ENCODE results near the gene ZNF407. TPM values are rescaled to one million over a fixed set of nuclear protein-coding genes. Genes with fewer than 3 reads are reported as not detected.

Gene ZNF407
- total RNA-seq, 1 donor from 2014 or later, result 14.2 TPM

GRCh38 chr18:74936343-74936742, 338.7 kb downstream of the ZNF407 start:
- TF ChIP-seq CTCF (IDR thresholded peaks at IDR 0.05), result no peak
- H3K9me3 Mint-ChIP-seq (ENCODE audit: unreplicated experiment), result peaks cover 4% of the 10 kb centered on the region
- no peaks in the 10 kb centered on the region for H3K4me1 Mint-ChIP-seq (ENCODE audit: unreplicated experiment)
- H3K27me3 Mint-ChIP-seq (ENCODE audit: unreplicated experiment), result no peaks in the 10 kb centered on the region
- no peak overlapping the region for H3K4me3 Mint-ChIP-seq (ENCODE audit: unreplicated experiment)
- no peak for DNase-seq (ENCODE audit: extremely low spot score, unreplicated experiment)
- H3K27ac Mint-ChIP-seq (ENCODE audit: unreplicated experiment), result no peak overlapping the region
- H3K36me3 Mint-ChIP-seq (ENCODE audit: unreplicated experiment), result no peaks in the 10 kb centered on the region

GRCh38 chr18:74937291-74937690, 339.6 kb downstream of the ZNF407 start:
- H3K4me3 Mint-ChIP-seq (ENCODE audit: unreplicated experiment), result no peak overlapping the region
- H3K36me3 Mint-ChIP-seq (ENCODE audit: unreplicated experiment), result no peaks in the 10 kb centered on the region
- no peak for DNase-seq (ENCODE audit: extremely low spot score, unreplicated experiment)
- peaks cover 4% of the 10 kb centered on the region for H3K9me3 Mint-ChIP-seq (ENCODE audit: unreplicated experiment)
- H3K4me1 Mint-ChIP-seq (ENCODE audit: unreplicated experiment), result peaks cover 2% of the 10 kb centered on the region
- H3K27ac Mint-ChIP-seq (ENCODE audit: unreplicated experiment), result no peak overlapping the region
- no peak for TF ChIP-seq CTCF (IDR thresholded peaks at IDR 0.05)
- H3K27me3 Mint-ChIP-seq (ENCODE audit: unreplicated experiment), result no peaks in the 10 kb centered on the region

GRCh38 chr18:74940856-74941255, 343.2 kb downstream of the ZNF407 start:
- Mint-ChIP-seq H3K4me1 (ENCODE audit: unreplicated experiment) (peaks cover 9% of the 10 kb centered on the region), H3K4me3 (ENCODE audit: unreplicated experiment) (no peak overlapping the region), H3K36me3 (ENCODE audit: unreplicated experiment) (no peaks in the 10 kb centered on the region), H3K9me3 (ENCODE audit: unreplicated experiment) (peaks cover 4% of the 10 kb centered on the region), H3K27me3 (ENCODE audit: unreplicated experiment) (no peaks in the 10 kb centered on the region), H3K27ac (ENCODE audit: unreplicated experiment) (no peak overlapping the region)
- TF ChIP-seq CTCF (IDR thresholded peaks at IDR 0.05), result no peak
- DNase-seq (ENCODE audit: extremely low spot score, unreplicated experiment), result no peak

- Mint-ChIP-seq H3K27ac (ENCODE audit: unreplicated experiment) (no peak overlapping the region), H3K9me3 (ENCODE audit: unreplicated experiment) (peaks cover 4% of the 10 kb centered on the region), H3K27me3 (ENCODE audit: unreplicated experiment) (no peaks in the 10 kb centered on the region), H3K36me3 (ENCODE audit: unreplicated experiment) (no peaks in the 10 kb centered on the region), H3K4me3 (ENCODE audit: unreplicated experiment) (no peak overlapping the region), H3K4me1 (ENCODE audit: unreplicated experiment) (peaks cover 23% of the 10 kb centered on the region)
- TF ChIP-seq CTCF (IDR thresholded peaks at IDR 0.05), result no peak
- no peak for DNase-seq (ENCODE audit: extremely low spot score, unreplicated experiment)
Measured at GRCh38 chr18:74942319-74942910, 344.7 kb downstream of the ZNF407 start.

- Mint-ChIP-seq H3K27ac (ENCODE audit: unreplicated experiment) (no peak overlapping the region), H3K4me1 (ENCODE audit: unreplicated experiment) (peaks cover 43% of the 10 kb centered on the region), H3K4me3 (ENCODE audit: unreplicated experiment) (no peak overlapping the region), H3K27me3 (ENCODE audit: unreplicated experiment) (no peaks in the 10 kb centered on the region), H3K9me3 (ENCODE audit: unreplicated experiment) (no peaks in the 10 kb centered on the region), H3K36me3 (ENCODE audit: unreplicated experiment) (no peaks in the 10 kb centered on the region)
- no peak for DNase-seq (ENCODE audit: extremely low spot score, unreplicated experiment)
- no peak for TF ChIP-seq CTCF (IDR thresholded peaks at IDR 0.05)
Measured at GRCh38 chr18:74944676-74945075, 347.0 kb downstream of the ZNF407 start.
